HUES48 (cell line): ENCODE measurements around the gene DUSP15.

Experiments
- H3K27ac ChIP-seq: one replicate; pipeline ENCODE4 v1.7.0; 2013; ENCODE audit warnings: low read depth, low read length, inconsistent platforms
- H3K27me3 ChIP-seq: 2 replicates; pipeline ENCODE4 v1.6.1; 2013; ENCODE audit warnings: mild to moderate bottlenecking, low read length; ENCODE audit not compliant: control insufficient read depth, insufficient read depth
- H3K36me3 ChIP-seq: 2 replicates; pipeline ENCODE4 v1.6.1; 2013; ENCODE audit warnings: low read length; ENCODE audit not compliant: control insufficient read depth, insufficient read depth
- H3K4me1 ChIP-seq: 2 replicates; pipeline ENCODE4 v1.6.1; 2013; ENCODE audit warnings: mild to moderate bottlenecking, low read length; ENCODE audit not compliant: control insufficient read depth, insufficient read depth
- H3K4me3 ChIP-seq: 2 replicates; pipeline ENCODE4 v1.5.1; 2013; ENCODE audit warnings: mild to moderate bottlenecking, low read depth, low read length
- H3K9ac ChIP-seq: 2 replicates; pipeline ENCODE4 v1.6.1; 2013; ENCODE audit warnings: mild to moderate bottlenecking, low read depth, low read length, moderate library complexity
- H3K9me3 ChIP-seq: 2 replicates; pipeline ENCODE4 v1.6.1; 2013; ENCODE audit warnings: low read length; ENCODE audit not compliant: control insufficient read depth, insufficient read depth

The DUSP15 gene

DNA sequence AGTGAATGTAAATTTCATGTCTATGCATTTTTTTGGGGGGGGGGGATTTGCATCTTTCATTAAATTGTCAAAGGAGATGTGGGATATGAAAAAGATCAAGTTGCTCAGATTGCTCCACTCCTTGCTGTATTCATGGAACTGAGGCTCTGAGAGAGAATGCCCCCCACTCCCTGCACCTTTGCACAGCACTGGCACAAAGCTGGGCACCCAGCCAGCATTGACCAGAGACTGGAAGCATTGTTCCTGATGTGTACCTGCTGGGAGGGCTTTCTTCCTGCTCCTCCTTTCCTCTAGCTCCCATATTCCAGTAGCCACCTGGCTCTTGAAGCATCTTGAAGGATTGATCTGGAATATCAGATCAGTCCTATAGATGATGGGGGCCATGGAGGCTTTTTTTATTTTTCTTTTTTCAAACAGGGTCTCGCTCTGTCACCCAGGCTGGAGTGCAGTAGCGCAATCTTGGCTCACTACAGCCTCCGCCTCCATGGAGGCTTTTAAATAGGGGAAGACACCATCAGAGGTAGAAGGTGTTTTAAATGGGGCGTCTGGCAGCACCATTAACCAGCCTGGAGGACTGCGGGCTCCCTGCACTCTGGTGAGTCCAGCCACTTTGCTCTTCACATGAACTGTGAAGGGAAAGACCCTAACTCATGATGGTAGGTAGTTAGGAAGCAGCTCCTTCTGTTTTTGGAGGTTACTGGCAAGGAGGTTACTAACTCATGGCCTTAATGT, 10.9 kb downstream of the DUSP15 start:
- H3K27ac ChIP-seq: no peak overlapping the region
- no peaks in the 10 kb centered on the region for H3K36me3 ChIP-seq
- H3K9me3 ChIP-seq: no peaks in the 10 kb centered on the region
- H3K27me3 ChIP-seq: peaks cover 11% of the 10 kb centered on the region
- H3K9ac ChIP-seq: no peak overlapping the region
- H3K4me3 ChIP-seq: no peak overlapping the region
- peaks cover 12% of the 10 kb centered on the region; the same call in 1 of the 2 replicates for H3K4me1 ChIP-seq

DNA sequence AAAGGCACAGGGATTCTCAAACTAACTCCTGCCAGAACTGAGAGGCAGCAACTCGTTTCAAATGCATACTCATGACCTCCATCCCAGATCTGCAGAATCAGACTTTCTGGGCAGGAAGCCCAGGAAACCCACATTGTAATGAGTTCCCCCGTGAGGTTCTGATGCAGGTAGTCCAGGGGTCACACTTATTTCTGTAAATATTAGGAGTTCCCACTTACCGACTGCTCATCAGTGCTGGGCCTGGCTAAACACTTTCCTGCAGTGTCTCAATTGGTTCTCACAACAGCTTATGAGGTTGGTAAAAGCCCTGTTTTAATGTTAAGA, 11.6 kb downstream of the DUSP15 start:
- peaks cover 11% of the 10 kb centered on the region for H3K27me3 ChIP-seq
- peaks cover 12% of the 10 kb centered on the region; the same call in 1 of the 2 replicates for H3K4me1 ChIP-seq
- H3K4me3 ChIP-seq: no peak overlapping the region
- H3K9me3 ChIP-seq: no peaks in the 10 kb centered on the region
- no peaks in the 10 kb centered on the region for H3K36me3 ChIP-seq
- no peak overlapping the region for H3K27ac ChIP-seq
- no peak overlapping the region for H3K9ac ChIP-seq

DNA sequence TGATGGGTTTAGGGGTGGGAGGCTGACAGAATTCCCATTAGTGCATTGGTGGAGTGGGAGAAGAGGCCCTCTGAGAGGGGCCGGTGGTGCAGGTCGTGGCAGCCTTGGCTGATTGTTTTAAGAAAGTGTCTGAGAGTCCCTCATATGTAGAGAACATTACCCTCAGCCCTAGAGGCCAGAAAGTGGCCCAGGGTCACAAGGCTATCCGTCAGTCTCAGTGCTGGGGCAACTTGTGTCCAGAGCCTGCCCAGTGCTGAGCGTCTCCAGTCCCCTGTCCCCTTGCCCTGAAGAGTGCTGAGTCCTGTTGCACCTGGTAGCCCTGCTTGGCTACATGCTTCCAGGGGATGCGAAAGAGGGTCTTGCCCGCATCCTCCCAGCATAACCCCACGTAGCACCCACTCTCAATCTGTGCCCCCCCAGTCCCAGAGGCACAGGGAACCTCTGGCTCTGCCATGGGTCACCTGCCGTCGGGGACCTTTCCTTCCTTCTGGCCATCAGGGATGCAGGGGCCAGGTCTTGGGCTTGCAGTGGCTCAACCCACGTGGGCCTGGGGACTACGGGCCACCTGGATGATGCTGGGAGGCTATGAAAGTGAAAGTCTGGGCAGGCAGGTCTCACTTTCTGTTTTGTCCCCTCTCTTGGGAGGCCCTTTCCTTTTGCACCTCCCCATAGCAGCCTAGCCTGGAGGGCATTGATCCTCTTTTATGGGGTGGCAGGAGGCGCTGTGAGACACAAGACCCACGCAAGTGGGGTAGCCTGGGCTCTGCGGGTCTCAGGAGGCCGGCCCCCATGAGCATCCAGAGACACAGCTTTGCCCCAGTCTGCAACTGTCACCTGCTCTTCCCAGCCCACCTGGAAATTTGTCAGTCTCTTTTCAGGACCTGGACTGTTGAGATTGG, 12.2 kb downstream of the DUSP15 start:
- H3K27me3 ChIP-seq: peaks cover 11% of the 10 kb centered on the region
- H3K9me3 ChIP-seq: no peaks in the 10 kb centered on the region
- no peak overlapping the region for H3K9ac ChIP-seq
- H3K4me3 ChIP-seq: no peak overlapping the region
- H3K4me1 ChIP-seq: peaks cover 12% of the 10 kb centered on the region; the same call in 1 of the 2 replicates
- H3K27ac ChIP-seq: no peak overlapping the region
- H3K36me3 ChIP-seq: no peaks in the 10 kb centered on the region

DNA sequence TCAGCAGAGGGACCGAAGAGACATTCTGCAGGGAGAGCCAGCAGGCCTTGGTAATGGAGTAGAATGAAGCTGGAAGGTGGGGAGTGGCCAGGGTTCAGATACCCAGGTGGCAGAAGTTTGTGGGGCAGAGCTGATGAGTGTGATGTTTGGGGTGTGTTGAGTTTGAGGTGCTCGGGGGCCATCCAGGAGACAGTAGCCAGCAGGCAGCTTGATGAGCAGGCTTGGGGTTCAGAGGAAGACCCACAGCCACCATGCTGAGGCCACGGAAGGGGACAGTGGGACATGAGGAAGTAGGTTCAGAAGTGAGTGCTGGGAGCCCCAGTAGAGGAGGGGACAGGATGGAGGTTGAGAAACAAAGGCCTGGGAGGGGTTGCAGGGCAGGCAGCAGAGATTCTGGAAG, 13.8 kb downstream of the DUSP15 start:
- H3K9ac ChIP-seq: no peak overlapping the region
- no peak overlapping the region for H3K4me3 ChIP-seq
- peaks cover 8% of the 10 kb centered on the region; the same call in 1 of the 2 replicates for H3K4me1 ChIP-seq
- no peaks in the 10 kb centered on the region for H3K9me3 ChIP-seq
- H3K27ac ChIP-seq: no peak overlapping the region
- H3K27me3 ChIP-seq: peaks cover 14% of the 10 kb centered on the region
- no peaks in the 10 kb centered on the region for H3K36me3 ChIP-seq

DNA sequence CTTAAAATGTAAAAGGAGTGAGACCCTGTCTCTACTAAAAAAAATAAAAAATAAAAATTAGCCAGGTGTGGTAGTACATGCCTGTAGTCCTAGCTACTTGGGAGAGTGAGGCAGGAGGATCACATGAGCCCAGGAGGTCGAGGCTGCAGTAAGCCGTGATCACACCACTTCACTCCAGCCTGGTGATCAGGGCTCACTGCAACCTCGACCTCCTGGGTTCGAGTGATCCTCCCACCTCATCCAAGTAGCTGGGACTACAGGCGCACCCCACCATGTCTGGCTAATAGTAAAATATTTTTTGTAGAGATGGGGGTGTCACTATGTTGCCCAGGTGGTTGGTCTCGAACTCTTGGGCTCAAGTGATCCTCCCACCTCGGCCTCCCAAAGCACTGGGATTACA, 16.8 kb downstream of the DUSP15 start:
- H3K36me3 ChIP-seq: no peaks in the 10 kb centered on the region
- H3K27me3 ChIP-seq: peaks cover 34% of the 10 kb centered on the region
- H3K9ac ChIP-seq: no peak overlapping the region
- H3K4me1 ChIP-seq: peaks cover 3% of the 10 kb centered on the region; the same call in 1 of the 2 replicates
- H3K27ac ChIP-seq: no peak overlapping the region
- H3K9me3 ChIP-seq: no peaks in the 10 kb centered on the region
- H3K4me3 ChIP-seq: no peak overlapping the region

- Histone ChIP-seq H3K9me3 (no peaks in the 10 kb centered on the region), H3K4me3 (no peak overlapping the region), H3K9ac (no peak overlapping the region), H3K36me3 (no peaks in the 10 kb centered on the region), H3K4me1 (peaks cover 3% of the 10 kb centered on the region; the same call in 1 of the 2 replicates), H3K27me3 (peaks cover 36% of the 10 kb centered on the region), H3K27ac (no peak overlapping the region)
Observed at GRCh38 chr20:31851240-31851955, 18.9 kb downstream of the DUSP15 start.

GRCh38 chr20:31849306-31849930, 20.9 kb downstream of the DUSP15 start:
- Histone ChIP-seq H3K27me3 (peaks cover 36% of the 10 kb centered on the region), H3K4me3 (no peak overlapping the region), H3K36me3 (no peaks in the 10 kb centered on the region), H3K27ac (no peak overlapping the region), H3K9ac (no peak overlapping the region), H3K4me1 (no peaks in the 10 kb centered on the region; the same call in 1 of the 2 replicates), H3K9me3 (no peaks in the 10 kb centered on the region)

DNA sequence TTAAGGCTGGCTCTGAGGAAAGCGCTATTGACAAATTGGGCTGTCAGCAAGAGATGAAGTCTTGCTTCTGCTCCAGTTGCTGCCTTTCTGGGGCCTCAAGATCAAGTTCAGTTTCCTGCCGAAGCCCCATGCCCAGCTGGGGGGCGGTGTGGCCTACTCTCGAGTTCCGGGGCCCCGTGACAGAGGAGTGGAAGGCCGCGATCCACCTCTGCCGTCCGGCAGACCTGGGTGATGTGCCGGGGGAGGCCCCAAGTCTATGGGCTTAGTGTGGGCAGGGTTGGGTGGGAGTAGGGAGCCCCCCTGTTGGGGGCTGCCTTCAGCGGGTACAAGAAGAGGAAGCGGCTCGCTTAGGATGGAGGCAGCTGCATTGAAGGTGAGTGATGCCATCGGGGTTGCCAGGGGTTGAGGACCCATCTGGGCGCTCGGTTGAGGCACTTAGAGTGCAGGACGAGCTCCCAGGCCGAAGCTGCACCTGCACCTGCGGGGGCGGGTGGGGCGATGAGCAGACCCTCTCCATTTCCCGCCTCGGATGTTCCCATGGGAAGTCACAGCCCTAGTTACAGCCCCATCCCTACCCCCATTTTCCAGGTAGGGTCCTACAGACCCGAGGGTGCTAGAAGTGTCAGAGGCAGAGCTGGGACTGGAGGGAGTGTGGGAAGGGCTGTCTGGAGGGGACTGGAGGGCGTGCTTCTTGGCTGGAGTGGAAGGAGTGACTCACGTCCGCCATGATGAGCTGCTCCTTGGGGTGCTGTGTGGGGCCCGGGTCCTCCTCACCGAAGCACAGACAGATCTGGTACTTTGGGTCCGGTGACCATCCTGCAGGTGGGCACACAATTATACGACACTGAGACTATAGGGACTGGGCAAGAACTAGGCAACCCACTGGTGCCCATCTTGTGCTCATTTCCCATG, 22.0 kb downstream of the DUSP15 start:
- Histone ChIP-seq H3K27ac (no peak overlapping the region), H3K36me3 (no peaks in the 10 kb centered on the region), H3K9ac (no peak overlapping the region), H3K9me3 (no peaks in the 10 kb centered on the region), H3K27me3 (peaks cover 36% of the 10 kb centered on the region), H3K4me3 (no peak overlapping the region), H3K4me1 (no peaks in the 10 kb centered on the region; the same call in 1 of the 2 replicates)

GRCh38 chr20:31846793-31847138, 23.6 kb downstream of the DUSP15 start:
- Histone ChIP-seq H3K27me3 (peaks cover 35% of the 10 kb centered on the region), H3K9ac (no peak overlapping the region), H3K9me3 (no peaks in the 10 kb centered on the region), H3K27ac (no peak overlapping the region), H3K36me3 (no peaks in the 10 kb centered on the region), H3K4me3 (no peak overlapping the region), H3K4me1 (peaks cover 10% of the 10 kb centered on the region)
